HCT116 (cell line): ENCODE measurements around the gene RNF151. TPM values are rescaled to one million over a fixed set of nuclear protein-coding genes. Genes with fewer than 3 reads are reported as not detected.

ENCODE experiments used
- ATAC-seq: fragments of 200-7000 bp; cut with Tn5 transposase; 2 replicates; pipeline ENCODE4 v1.9.1; 2020; ENCODE audit warnings: mild to moderate bottlenecking, moderate library complexity
- BruUV-seq: library from RNA; stranded (reverse); fragments of 400-500 nt; replicated peaks from 2 replicates; lab custom pipeline; 2021; lab: Mats Ljungman, UMichigan
- CTCF ChIA-PET: fragments of 300-600 bp; sonication (Branson Sonifier 250); formaldehyde crosslinking; loops from one replicate; lab custom pipeline; 2021; ENCODE audit warnings: antibody characterized with exemption; lab: Charles Lee
- POLR2A ChIA-PET: fragments of 300-600, 350-600 bp; sonication (Branson Sonifier 250); formaldehyde crosslinking; loops from one replicate; lab custom pipeline; 2021; ENCODE audit warnings: antibody characterized with exemption; lab: Charles Lee
- RAD21 ChIA-PET, 2 experiments: fragments of 300-600 bp; sonication (Branson Sonifier 250); formaldehyde crosslinking; loops; one replicate each; lab custom pipeline; 2023; ENCODE audit warnings: low total read pairs in 2 of 2; ENCODE audit not compliant: uncharacterized antibody in 2 of 2, unreplicated experiment in 2 of 2, low non-redundant PET in 1 of 2; lab: Charles Lee
- DNase-seq: peaks from one replicate; pipeline ENCODE4 v3.0.0-alpha.2; 2010; ENCODE audit warnings: low read depth, low spot score
- H2AFZ ChIP-seq: fragments of 200-600 bp; shearing (Covaris generic), sonication (generic); 2 replicates; pipeline ENCODE4 v1.6.1; 2017; ENCODE audit warnings: low read depth, mixed run types, mixed read lengths, antibody characterized with exemption, low read length; ENCODE audit not compliant: poor library complexity, severe bottlenecking
- H3K27ac ChIP-seq: 2 replicates; pipeline ENCODE4 v1.5.1; 2012; ENCODE audit warnings: low read depth, low read length
- H3K27me3 ChIP-seq: fragments of 200-600 bp; sonication (generic); 2 replicates; pipeline ENCODE4 v1.6.1; 2016; ENCODE audit warnings: mixed run types, low read length, mixed read lengths; ENCODE audit not compliant: insufficient read depth
- H3K36me3 ChIP-seq, 2 experiments: fragments of 200-500 bp in 1 of 2; fragments of 200-600 bp in 1 of 2; sonication (Bioruptor generic) in 1 of 2; sonication (generic) in 1 of 2; 2 replicates each; pipeline versions ENCODE4 v1.5.1 to v1.6.1; 2014 to 2016; ENCODE audit warnings: low read length in 2 of 2, inconsistent platforms in 1 of 2, mixed read lengths in 1 of 2, mixed run types in 1 of 2; ENCODE audit not compliant: insufficient read depth in 2 of 2, control insufficient read depth in 1 of 2
- H3K4me1 ChIP-seq, 2 experiments: fragments of 200-600 bp in 1 of 2; sonication (generic) in 1 of 2; 2 replicates each; pipeline versions ENCODE4 v1.5.1 to v1.6.1; 2012 to 2017; ENCODE audit warnings: low read length in 2 of 2, inconsistent platforms in 1 of 2, mild to moderate bottlenecking in 1 of 2, mixed read lengths in 1 of 2, mixed run types in 1 of 2, moderate library complexity in 1 of 2; ENCODE audit not compliant: insufficient read depth in 2 of 2, control insufficient read depth in 1 of 2
- H3K4me2 ChIP-seq: fragments of 200-600 bp; sonication (generic); 2 replicates; pipeline ENCODE4 v1.6.1; 2017; ENCODE audit warnings: mixed run types, low read length, mixed read lengths
- H3K4me3 ChIP-seq, 2 experiments: fragments of 200-600 bp in 1 of 2; sonication (generic) in 1 of 2; replicated peaks in 1 of 2; 2 replicates each; pipeline ENCODE4 v1.5.1; 2011 to 2016; ENCODE audit warnings: low read length in 2 of 2, control low read depth in 1 of 2, low read depth in 1 of 2, mild to moderate bottlenecking in 1 of 2, mixed read lengths in 1 of 2, mixed run types in 1 of 2
- H3K79me2 ChIP-seq: fragments of 200-600 bp; sonication (generic); 2 replicates; pipeline ENCODE4 v1.6.1; 2017; ENCODE audit warnings: mild to moderate bottlenecking, mixed run types, low read length, moderate library complexity, mixed read lengths; ENCODE audit not compliant: insufficient read depth
- H3K9ac ChIP-seq: fragments of 200-600 bp; sonication (generic); 2 replicates; pipeline ENCODE4 v1.6.1; 2016; ENCODE audit warnings: low read length, mixed read lengths
- H3K9me2 ChIP-seq: fragments of 200-600 bp; sonication (generic), shearing (Covaris generic); 2 replicates; pipeline ENCODE4 v1.6.1; 2017; ENCODE audit warnings: mixed run types, mild to moderate bottlenecking, moderate library complexity; ENCODE audit not compliant: insufficient read depth
- H3K9me3 ChIP-seq, 2 experiments: fragments of 200-500 bp in 1 of 2; fragments of 200-600 bp in 1 of 2; sonication (Bioruptor generic) in 1 of 2; sonication (generic) in 1 of 2; 2 replicates each; pipeline ENCODE4 v1.6.1; 2014 to 2017; ENCODE audit warnings: low read length in 2 of 2, mixed read lengths in 2 of 2, inconsistent platforms in 1 of 2, low read depth in 1 of 2, mild to moderate bottlenecking in 1 of 2, mixed run types in 1 of 2, moderate library complexity in 1 of 2; ENCODE audit not compliant: control insufficient read depth in 1 of 2, insufficient read depth in 1 of 2
- H4K20me1 ChIP-seq: fragments of 200-600 bp; sonication (generic), shearing (Covaris generic); 2 replicates; pipeline ENCODE4 v1.6.1; 2017; ENCODE audit warnings: mixed run types, mild to moderate bottlenecking, moderate library complexity; ENCODE audit not compliant: insufficient read depth
- CBX3 ChIP-seq: IDR thresholded peaks from 2 replicates; pipeline ENCODE4 v1.6.1; 2012; ENCODE audit warnings: low read depth
- CEBPB ChIP-seq: IDR thresholded peaks from 2 replicates; pipeline ENCODE4 v1.6.1; 2012; ENCODE audit warnings: low read depth
- EGR1 ChIP-seq: IDR thresholded peaks from 2 replicates; pipeline ENCODE4 v1.6.1; 2012; ENCODE audit warnings: low read depth
- EZH2 ChIP-seq: fragments of 200-600 bp; sonication (generic); IDR thresholded peaks from 2 replicates; pipeline ENCODE4 v1.6.1; 2017; ENCODE audit warnings: antibody characterized with exemption, mixed run types
- JUND ChIP-seq: IDR thresholded peaks from 2 replicates; pipeline ENCODE4 v1.6.1; 2012
- POLR2AphosphoS5 ChIP-seq: IDR thresholded peaks from 2 replicates; pipeline ENCODE4 v1.6.1; 2011; ENCODE audit warnings: mild to moderate bottlenecking, low read depth, low read length, moderate library complexity
- RAD21 ChIP-seq: IDR thresholded peaks from 2 replicates; pipeline ENCODE4 v1.6.1; 2012; ENCODE audit warnings: low read depth, mild to moderate bottlenecking
- SP1 ChIP-seq: IDR thresholded peaks from 2 replicates; pipeline ENCODE4 v1.6.1; 2012; ENCODE audit warnings: low read depth
- TCF7L2 ChIP-seq: IDR thresholded peaks from 2 replicates; pipeline ENCODE4 v1.7.0; 2011; ENCODE audit warnings: borderline replicate concordance, inconsistent platforms; ENCODE audit not compliant: insufficient read depth, insufficient read length; ENCODE audit errors: extremely low read depth
- ZFX ChIP-seq: fragments of 450-650 bp; IDR thresholded peaks from 2 replicates; pipeline ENCODE4 v1.6.1; 2017
- ZNF274 ChIP-seq: fragments of 200-500 bp; sonication (Bioruptor generic); IDR thresholded peaks from 2 replicates; pipeline ENCODE4 v1.6.1; 2014; ENCODE audit warnings: mild to moderate bottlenecking, low read depth, low read length, inconsistent platforms
- intact Hi-C: fragments of 100-400 bp; cut with micrococcal nuclease; formaldehyde crosslinking; loops from 2 replicates; pipeline ENCODE4 v1.10.0; 2022
- total RNA-seq: library from RNA; stranded (reverse); gene quantifications from one replicate; pipeline ENCODE4 v1.2.1, GENCODE V29; 2021; ENCODE audit not compliant: unreplicated experiment
- TF ChIP-seq, protein P1 (sequence below): IDR thresholded peaks from 2 replicates; pipeline ENCODE4 v1.6.1; 2012
- TF ChIP-seq, protein P2 (sequence below), 3 experiments: fragments of 200-600 bp in 1 of 3; sonication (generic) in 1 of 3; IDR thresholded peaks in 2 of 3; conservative IDR thresholded peaks in 1 of 3; 2 replicates each; pipeline ENCODE4 v1.5.1; 2012 to 2017; ENCODE audit warnings: low read depth in 2 of 3, low read length in 2 of 3, antibody characterized with exemption in 1 of 3, borderline replicate concordance in 1 of 3, control low read depth in 1 of 3, mild to moderate bottlenecking in 1 of 3, mixed read lengths in 1 of 3, mixed run types in 1 of 3, moderate library complexity in 1 of 3; ENCODE audit not compliant: insufficient read depth in 1 of 3
- TF ChIP-seq, protein P3 (sequence below): IDR thresholded peaks from 2 replicates; pipeline ENCODE4 v1.6.1; 2012

Gene RNF151
- total RNA-seq, 1 experiment from 2014 or later = 0.30 TPM

DNA sequence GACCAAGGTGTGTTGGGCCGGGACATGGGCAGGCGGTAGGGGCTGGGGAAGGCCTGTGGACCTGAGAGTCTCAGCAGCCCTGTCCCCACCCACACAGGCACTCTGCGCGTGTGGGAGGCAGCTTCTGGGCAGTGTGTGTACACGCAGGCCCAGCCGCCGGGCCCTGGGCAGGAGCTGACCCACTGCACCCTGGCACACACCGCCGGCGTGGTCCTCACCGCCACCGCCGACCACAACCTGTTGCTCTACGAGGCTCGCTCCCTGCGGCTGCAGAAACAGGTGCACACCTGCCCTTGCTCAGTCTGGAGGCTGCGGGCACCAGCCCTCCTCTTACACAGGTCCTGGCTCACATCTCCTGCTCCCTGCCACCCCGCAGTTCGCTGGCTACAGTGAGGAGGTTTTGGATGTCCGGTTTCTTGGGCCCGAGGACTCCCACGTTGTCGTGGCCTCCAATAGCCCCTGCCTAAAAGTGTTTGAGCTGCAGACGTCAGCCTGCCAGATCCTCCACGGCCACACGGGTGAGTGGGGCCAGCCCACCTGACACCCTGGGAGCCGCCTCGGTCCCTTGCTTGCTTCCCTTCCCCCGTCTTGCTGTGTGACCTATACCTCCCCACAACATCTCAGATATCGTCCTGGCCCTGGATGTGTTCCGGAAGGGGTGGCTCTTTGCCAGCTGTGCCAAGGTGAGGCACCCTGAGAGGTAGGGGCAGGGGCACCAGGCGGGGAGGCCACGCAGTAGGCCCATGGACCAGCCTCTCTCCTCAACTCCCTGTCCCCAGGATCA, 9.0 kb downstream of the RNF151 start:
- no peak overlapping the region for H3K4me2 ChIP-seq
- no peak overlapping the region for H2AFZ ChIP-seq
- DNase-seq (no peak), ATAC-seq (no peak)
- no TSS peak for BruUV-seq
- H3K27ac ChIP-seq = no peak overlapping the region
- H3K9me3 ChIP-seq = no peaks in the 10 kb centered on the region
- no peaks in the 10 kb centered on the region for H3K27me3 ChIP-seq
- RAD21 ChIA-PET = no interaction called here
- CTCF ChIA-PET = no interaction called here
- no peak overlapping the region for H3K9ac ChIP-seq
- no peaks in the 10 kb centered on the region for H4K20me1 ChIP-seq
- POLR2A ChIA-PET = interaction anchor here (12.5 kb wide), 1 partner anchor 10 kb away, joined by 104 read pairs; the partner anchor contains the start of genes RNF151 and RPS2
- peaks cover 36% of the 10 kb centered on the region for H3K79me2 ChIP-seq
- peaks cover 0 to 41% of the 10 kb centered on the region in 2 experiments; a peak in 2 of 4 replicates for H3K36me3 ChIP-seq
- intact Hi-C loops = no loop called here
- no peaks in the 10 kb centered on the region for H3K9me2 ChIP-seq
- peaks cover 21 to 48% of the 10 kb centered on the region in 2 experiments for H3K4me1 ChIP-seq
- TF ChIP-seq RAD21 = no peak
- TF ChIP-seq, protein P1, sequence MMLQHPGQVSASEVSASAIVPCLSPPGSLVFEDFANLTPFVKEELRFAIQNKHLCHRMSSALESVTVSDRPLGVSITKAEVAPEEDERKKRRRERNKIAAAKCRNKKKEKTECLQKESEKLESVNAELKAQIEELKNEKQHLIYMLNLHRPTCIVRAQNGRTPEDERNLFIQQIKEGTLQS = no peak
- TF ChIP-seq EGR1 = no peak
- no peak for TF ChIP-seq JUND
- TF ChIP-seq CBX3 = no peak
- TF ChIP-seq ZFX = no peak
- TF ChIP-seq ZNF274 = no peak
- no peak for TF ChIP-seq POLR2AphosphoS5
- no peak for TF ChIP-seq SP1
- no peak for TF ChIP-seq TCF7L2
- H3K4me3 ChIP-seq = no peak overlapping the region

DNA sequence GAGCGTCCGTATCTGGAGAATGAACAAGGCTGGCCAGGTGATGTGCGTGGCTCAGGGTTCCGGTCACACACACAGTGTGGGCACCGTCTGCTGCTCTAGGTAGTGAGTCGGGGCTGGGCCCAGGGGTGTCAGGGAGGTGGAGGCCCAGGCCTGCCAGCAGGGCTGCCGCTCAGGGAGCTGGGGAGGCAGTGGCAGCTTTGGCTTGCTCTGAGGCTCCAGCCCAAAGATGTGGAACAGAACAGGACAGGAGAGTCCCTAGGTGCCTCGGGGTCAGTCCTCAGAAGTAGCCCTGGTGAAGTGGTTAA, 9.5 kb downstream of the RNF151 start:
- no TSS peak for BruUV-seq
- intact Hi-C loops = no loop called here
- Histone ChIP-seq H3K36me3 (peaks cover 0 to 41% of the 10 kb centered on the region in 2 experiments; a peak in 2 of 4 replicates), H4K20me1 (no peaks in the 10 kb centered on the region), H3K27me3 (no peaks in the 10 kb centered on the region), H3K9ac (no peak overlapping the region), H3K4me3 (no peak overlapping the region), H3K27ac (no peak overlapping the region), H3K9me3 (no peaks in the 10 kb centered on the region), H3K9me2 (no peaks in the 10 kb centered on the region), H3K79me2 (peaks cover 32% of the 10 kb centered on the region), H3K4me1 (peaks cover 27 to 49% of the 10 kb centered on the region in 2 experiments), H2AFZ (no peak overlapping the region), H3K4me2 (no peak overlapping the region)
- ATAC-seq (no peak), DNase-seq (no peak)
- ChIA-PET CTCF (no interaction called here), RAD21 (no interaction called here), POLR2A (interaction anchor here (12.5 kb wide), 1 partner anchor 10 kb away, joined by 104 read pairs; the partner anchor contains the start of genes RNF151 and RPS2)
- no peak for TF ChIP-seq CBX3
- TF ChIP-seq ZFX = no peak
- no peak for TF ChIP-seq SP1
- TF ChIP-seq, protein P2, sequence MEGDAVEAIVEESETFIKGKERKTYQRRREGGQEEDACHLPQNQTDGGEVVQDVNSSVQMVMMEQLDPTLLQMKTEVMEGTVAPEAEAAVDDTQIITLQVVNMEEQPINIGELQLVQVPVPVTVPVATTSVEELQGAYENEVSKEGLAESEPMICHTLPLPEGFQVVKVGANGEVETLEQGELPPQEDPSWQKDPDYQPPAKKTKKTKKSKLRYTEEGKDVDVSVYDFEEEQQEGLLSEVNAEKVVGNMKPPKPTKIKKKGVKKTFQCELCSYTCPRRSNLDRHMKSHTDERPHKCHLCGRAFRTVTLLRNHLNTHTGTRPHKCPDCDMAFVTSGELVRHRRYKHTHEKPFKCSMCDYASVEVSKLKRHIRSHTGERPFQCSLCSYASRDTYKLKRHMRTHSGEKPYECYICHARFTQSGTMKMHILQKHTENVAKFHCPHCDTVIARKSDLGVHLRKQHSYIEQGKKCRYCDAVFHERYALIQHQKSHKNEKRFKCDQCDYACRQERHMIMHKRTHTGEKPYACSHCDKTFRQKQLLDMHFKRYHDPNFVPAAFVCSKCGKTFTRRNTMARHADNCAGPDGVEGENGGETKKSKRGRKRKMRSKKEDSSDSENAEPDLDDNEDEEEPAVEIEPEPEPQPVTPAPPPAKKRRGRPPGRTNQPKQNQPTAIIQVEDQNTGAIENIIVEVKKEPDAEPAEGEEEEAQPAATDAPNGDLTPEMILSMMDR (IDR thresholded peaks at IDR 0.05 in 2 of 3, conservative IDR thresholded peaks at IDR 0.05 in 1 of 3; ENCODE audit: borderline replicate concordance in 1 of 3, insufficient read depth in 1 of 3, low read depth in 2 of 3, low read length in 2 of 3) = no peak
- TF ChIP-seq, protein P1 = no peak
- TF ChIP-seq CEBPB = no peak
- no peak for TF ChIP-seq TCF7L2
- TF ChIP-seq, protein P3, sequence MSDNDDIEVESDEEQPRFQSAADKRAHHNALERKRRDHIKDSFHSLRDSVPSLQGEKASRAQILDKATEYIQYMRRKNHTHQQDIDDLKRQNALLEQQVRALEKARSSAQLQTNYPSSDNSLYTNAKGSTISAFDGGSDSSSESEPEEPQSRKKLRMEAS = no peak
- no peak for TF ChIP-seq EZH2
